ACC112 (cell line): ENCODE results near the gene STK33.

Source experiments
- H2AFZ ChIP-seq: fragments of 200-600 bp; sonication (generic); one replicate; pipeline ENCODE4 v1.6.0; 2017; ENCODE audit warnings: antibody characterized with exemption, low read length; ENCODE audit not compliant: unreplicated experiment
- H3K27ac ChIP-seq: fragments of 200-600 bp; sonication (generic); 2 replicates; pipeline ENCODE4 v1.5.1; 2014; ENCODE audit warnings: low read depth, mild to moderate bottlenecking, antibody characterized with exemption, low read length, moderate library complexity
- H3K27me3 ChIP-seq: fragments of 200-600 bp; sonication (generic); 2 replicates; pipeline ENCODE4 v1.6.1; 2014; ENCODE audit warnings: mild to moderate bottlenecking, antibody characterized with exemption, low read length, moderate library complexity, mixed read lengths; ENCODE audit not compliant: insufficient read depth
- H3K36me3 ChIP-seq: fragments of 200-600 bp; sonication (generic); 2 replicates; pipeline ENCODE4 v1.6.1; 2016; ENCODE audit warnings: mild to moderate bottlenecking, antibody characterized with exemption, low read length, moderate library complexity, mixed read lengths; ENCODE audit not compliant: insufficient read depth
- H3K4me1 ChIP-seq: fragments of 200-600 bp; sonication (generic); one replicate; pipeline ENCODE4 v1.6.1; 2016; ENCODE audit warnings: low read length, mixed read lengths; ENCODE audit not compliant: insufficient read depth, unreplicated experiment, control insufficient read depth
- H3K4me3 ChIP-seq: fragments of 200-600 bp; sonication (generic); 2 replicates; pipeline ENCODE4 v1.5.1; 2014; ENCODE audit warnings: mild to moderate bottlenecking, low read depth, low read length
- H3K79me2 ChIP-seq: fragments of 200-600 bp; sonication (generic); one replicate; pipeline ENCODE4 v1.6.0; 2016; ENCODE audit warnings: low read length; ENCODE audit not compliant: control insufficient read depth, unreplicated experiment, insufficient read depth

STK33 gene

DNA sequence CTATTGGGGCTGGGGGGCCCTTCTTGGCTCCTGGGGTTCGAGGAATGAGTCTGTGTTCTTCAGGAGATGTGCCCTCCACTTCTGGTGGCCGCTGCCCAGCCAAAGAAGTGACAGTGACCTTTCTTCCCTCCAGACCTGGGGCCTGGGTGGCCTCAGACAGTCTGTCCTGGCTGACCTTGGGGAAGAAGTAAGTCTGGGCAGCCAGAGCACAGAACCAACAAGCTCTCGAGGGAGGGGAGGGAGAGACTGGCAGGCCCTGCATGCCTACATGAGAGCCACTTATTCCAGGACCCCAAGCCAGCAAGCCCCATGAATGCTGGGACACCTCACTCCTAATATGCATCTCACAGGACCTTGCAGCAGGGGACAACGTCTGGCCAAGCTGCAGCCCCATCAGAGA lies 27.1 kb upstream of the STK33 start:
- no peaks in the 10 kb centered on the region for H3K4me1 ChIP-seq
- H3K27ac ChIP-seq: no peak overlapping the region
- H3K36me3 ChIP-seq: no peaks in the 10 kb centered on the region
- H2AFZ ChIP-seq: no peak overlapping the region
- H3K27me3 ChIP-seq: no peaks in the 10 kb centered on the region
- H3K79me2 ChIP-seq: no peaks in the 10 kb centered on the region
- H3K4me3 ChIP-seq: no peak overlapping the region

- H3K27ac ChIP-seq: no peak overlapping the region
- no peak overlapping the region for H3K4me3 ChIP-seq
- no peak overlapping the region for H2AFZ ChIP-seq
- H3K27me3 ChIP-seq: no peaks in the 10 kb centered on the region
- no peaks in the 10 kb centered on the region for H3K36me3 ChIP-seq
- H3K79me2 ChIP-seq: no peaks in the 10 kb centered on the region
- no peaks in the 10 kb centered on the region for H3K4me1 ChIP-seq
These were observed 23.0 kb upstream of the STK33 start for GRCh38 chr11:8617063-8617462.

- no peak overlapping the region for H2AFZ ChIP-seq
- no peaks in the 10 kb centered on the region for H3K36me3 ChIP-seq
- no peaks in the 10 kb centered on the region for H3K27me3 ChIP-seq
- H3K79me2 ChIP-seq: no peaks in the 10 kb centered on the region
- H3K4me1 ChIP-seq: no peaks in the 10 kb centered on the region
- no peak overlapping the region for H3K4me3 ChIP-seq
- H3K27ac ChIP-seq: no peak overlapping the region
These were observed 21.4 kb upstream of the STK33 start for GRCh38 chr11:8615291-8616032.

DNA sequence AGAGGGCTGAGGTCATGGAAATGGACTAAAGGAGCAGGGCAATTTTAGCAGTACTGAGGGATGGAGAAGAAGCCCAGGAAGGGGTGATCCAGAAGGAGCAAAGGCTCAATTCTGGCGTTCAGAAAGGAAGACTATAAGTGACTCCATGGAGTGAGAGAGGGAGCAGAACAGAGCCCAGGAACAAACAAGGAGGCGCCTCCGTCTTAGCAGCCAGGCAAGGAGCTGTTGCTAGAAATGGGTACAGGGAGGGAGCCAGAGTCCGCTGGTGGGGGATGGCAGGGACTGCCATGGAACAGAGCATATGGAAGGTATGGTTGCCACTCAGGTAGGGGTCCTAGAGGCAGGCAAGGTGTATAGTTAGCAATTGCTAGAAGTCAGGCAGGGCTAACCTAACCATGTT lies 20.5 kb upstream of the STK33 start:
- Histone ChIP-seq H3K4me3 (no peak overlapping the region), H3K27me3 (no peaks in the 10 kb centered on the region), H3K4me1 (no peaks in the 10 kb centered on the region), H2AFZ (no peak overlapping the region), H3K79me2 (no peaks in the 10 kb centered on the region), H3K36me3 (no peaks in the 10 kb centered on the region), H3K27ac (no peak overlapping the region)

DNA sequence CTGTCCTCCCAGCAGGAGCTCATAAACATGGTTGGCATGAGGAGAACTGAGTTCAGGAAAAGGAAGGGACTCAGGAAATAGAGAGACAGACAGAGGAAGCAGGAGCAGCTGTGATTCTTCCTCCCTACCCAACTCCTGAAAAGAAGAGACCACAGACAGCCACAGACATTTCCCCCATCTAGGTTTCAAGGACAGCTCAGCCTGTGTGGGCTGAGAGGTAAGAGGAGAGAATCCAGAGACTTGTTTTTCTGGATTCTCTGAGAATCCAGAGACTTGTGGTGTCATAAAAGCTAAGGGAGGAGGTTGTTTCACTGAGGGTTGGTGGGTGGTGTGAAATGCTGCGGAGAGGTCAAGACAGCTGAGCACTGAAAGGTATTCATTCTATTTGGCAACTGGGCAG lies 19.0 kb upstream of the STK33 start:
- H3K27me3 ChIP-seq: no peaks in the 10 kb centered on the region
- H3K27ac ChIP-seq: no peak overlapping the region

DNA sequence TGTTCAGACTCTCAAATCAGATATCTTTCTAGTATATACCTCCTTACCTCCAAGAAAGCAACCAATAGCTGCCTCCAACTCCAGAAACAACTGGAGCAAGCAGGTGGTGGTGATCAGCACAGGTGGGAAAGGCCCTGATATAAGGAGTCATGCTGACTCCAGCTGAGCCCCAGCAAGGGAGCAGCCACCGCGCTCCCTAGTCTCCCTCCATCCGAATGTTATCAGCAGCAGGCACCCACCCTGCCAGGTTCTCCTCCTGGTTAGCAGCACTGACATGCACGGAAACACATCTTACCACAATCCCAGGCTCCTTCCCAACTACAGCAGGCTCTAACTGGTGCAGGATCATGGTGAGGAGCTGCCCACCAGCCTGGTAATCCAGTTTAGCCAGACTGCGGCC lies 18.5 kb upstream of the STK33 start:
- H3K27me3 ChIP-seq: no peaks in the 10 kb centered on the region
- no peaks in the 10 kb centered on the region for H3K36me3 ChIP-seq

More for the DNA sequence above, 19.0 kb upstream of the STK33 start:
- no peak overlapping the region for H2AFZ ChIP-seq
- no peaks in the 10 kb centered on the region for H3K36me3 ChIP-seq
- no peaks in the 10 kb centered on the region for H3K79me2 ChIP-seq
- no peak overlapping the region for H3K4me3 ChIP-seq
- peaks cover 7% of the 10 kb centered on the region for H3K4me1 ChIP-seq

GRCh38 chr11:8610532-8611116 lies 16.6 kb upstream of the STK33 start:
- no peak overlapping the region for H3K27ac ChIP-seq
- H3K79me2 ChIP-seq: no peaks in the 10 kb centered on the region
- no peaks in the 10 kb centered on the region for H3K36me3 ChIP-seq
- no peak overlapping the region for H2AFZ ChIP-seq
- H3K4me1 ChIP-seq: peaks cover 13% of the 10 kb centered on the region
- no peaks in the 10 kb centered on the region for H3K27me3 ChIP-seq
- H3K4me3 ChIP-seq: no peak overlapping the region

More for the DNA sequence above, 18.5 kb upstream of the STK33 start:
- no peaks in the 10 kb centered on the region for H3K79me2 ChIP-seq
- H2AFZ ChIP-seq: no peak overlapping the region
- H3K27ac ChIP-seq: no peak overlapping the region
- peaks cover 7% of the 10 kb centered on the region for H3K4me1 ChIP-seq
- no peak overlapping the region for H3K4me3 ChIP-seq

- Histone ChIP-seq H3K27me3 (no peaks in the 10 kb centered on the region), H3K4me1 (peaks cover 25% of the 10 kb centered on the region), H2AFZ (no peak overlapping the region), H3K4me3 (no peak overlapping the region), H3K36me3 (no peaks in the 10 kb centered on the region), H3K27ac (no peak overlapping the region), H3K79me2 (no peaks in the 10 kb centered on the region)
These were observed 14.6 kb upstream of the STK33 start for GRCh38 chr11:8608652-8609051.

DNA sequence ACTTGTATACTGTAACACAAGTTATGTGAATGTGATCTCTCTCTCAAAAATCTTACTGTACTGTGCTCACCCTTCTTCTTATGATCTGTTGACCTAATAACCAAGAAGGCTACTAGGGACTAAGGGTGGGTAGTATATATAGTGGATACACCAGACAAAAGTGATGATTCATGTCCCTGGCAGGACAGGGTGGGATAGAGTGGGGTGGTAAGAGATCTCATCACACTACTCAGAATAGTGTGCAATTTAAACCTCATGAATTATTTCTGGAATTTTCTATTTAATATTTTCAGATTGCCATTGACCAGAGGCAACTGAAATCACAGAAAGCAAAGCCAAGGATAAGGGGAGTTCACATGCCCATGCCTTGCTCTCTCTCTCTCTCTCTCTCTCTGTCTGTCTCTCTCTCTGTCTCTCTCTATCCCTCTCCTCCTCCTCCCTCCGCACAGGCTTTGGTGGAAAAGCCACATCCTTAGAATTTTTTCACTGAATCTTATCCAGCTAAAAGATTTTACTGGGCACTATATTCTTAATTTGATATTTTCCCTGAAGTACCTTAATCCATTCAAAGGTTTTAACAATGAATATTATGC lies 12.0 kb upstream of the STK33 start:
- no peak overlapping the region for H3K4me3 ChIP-seq
- no peaks in the 10 kb centered on the region for H3K27me3 ChIP-seq
- H2AFZ ChIP-seq: no peak overlapping the region
- H3K27ac ChIP-seq: no peak overlapping the region; the same call in 1 of the 2 replicates
- no peaks in the 10 kb centered on the region for H3K36me3 ChIP-seq
- H3K79me2 ChIP-seq: no peaks in the 10 kb centered on the region
- H3K4me1 ChIP-seq: peaks cover 28% of the 10 kb centered on the region

DNA sequence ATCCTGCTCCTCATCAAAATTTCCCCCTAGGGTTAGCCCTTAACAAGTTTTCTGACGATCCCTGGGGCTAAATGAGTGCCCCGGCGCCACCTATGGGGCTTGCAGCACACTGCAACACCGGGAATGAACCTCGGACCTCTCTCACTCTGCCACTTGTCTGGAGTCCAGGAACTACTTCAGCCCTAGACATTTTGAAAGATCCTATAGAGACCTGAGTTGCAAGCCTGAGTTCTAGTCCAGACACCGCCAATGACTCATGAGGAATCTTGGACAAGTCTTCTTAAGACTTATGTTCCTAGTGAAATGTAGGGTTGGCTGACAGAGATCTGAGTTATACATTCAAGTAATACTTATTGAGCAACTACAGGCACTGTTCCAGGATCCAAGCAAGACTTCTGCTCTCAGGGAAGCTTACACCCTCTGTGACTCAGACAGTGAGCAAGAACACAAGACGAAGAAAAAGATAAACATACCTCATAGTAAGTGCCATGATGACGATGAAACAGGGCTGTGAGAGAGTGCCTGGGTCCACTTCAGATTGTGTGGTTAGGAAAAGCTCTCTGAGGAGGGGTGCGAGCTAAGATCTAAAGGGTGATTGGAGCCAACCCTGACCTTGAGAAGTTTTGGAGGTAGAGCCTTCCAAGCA lies 10.2 kb upstream of the STK33 start:
- Histone ChIP-seq H2AFZ (no peak overlapping the region), H3K27me3 (no peaks in the 10 kb centered on the region), H3K36me3 (no peaks in the 10 kb centered on the region), H3K27ac (peak overlapping the region; percentile 84), H3K79me2 (no peaks in the 10 kb centered on the region), H3K4me3 (no peak overlapping the region), H3K4me1 (peaks cover 28% of the 10 kb centered on the region)
